Trophoblast cell (in vitro differentiated cells and primary cell): Measurements from ENCODE around the gene BBX.
A peak's percentile ranks its signal among the peaks of the same experiment; 100 is the strongest.

Source experiments
- DNase-seq, 2 donors: peaks; one replicate each; pipeline ENCODE4 v3.0.0-alpha.2; 2016
- H2AFZ ChIP-seq: 2 replicates; pipeline ENCODE4 v1.6.1; 2013; ENCODE audit warnings: low read length, moderate library complexity, mild to moderate bottlenecking; ENCODE audit not compliant: insufficient read depth, poor library complexity
- H2AK5ac ChIP-seq: 2 replicates; pipeline ENCODE4 v1.6.1; 2013; ENCODE audit warnings: mild to moderate bottlenecking, low read length
- H2BK120ac ChIP-seq: 2 replicates; pipeline ENCODE4 v1.6.1; 2013; ENCODE audit warnings: low read length, mild to moderate bottlenecking, moderate library complexity; ENCODE audit not compliant: insufficient read depth, poor library complexity
- H2BK12ac ChIP-seq: 2 replicates; pipeline ENCODE4 v1.6.1; 2013; ENCODE audit warnings: mild to moderate bottlenecking, low read length, moderate library complexity
- H2BK5ac ChIP-seq: 2 replicates; pipeline ENCODE4 v1.6.1; 2013; ENCODE audit warnings: low read length, low read depth, moderate library complexity, mild to moderate bottlenecking; ENCODE audit not compliant: poor library complexity
- H3K14ac ChIP-seq: 2 replicates; pipeline ENCODE4 v1.6.1; 2013; ENCODE audit warnings: mild to moderate bottlenecking, low read length
- H3K18ac ChIP-seq: 2 replicates; pipeline ENCODE4 v1.6.1; 2013; ENCODE audit warnings: mild to moderate bottlenecking, low read length
- H3K23ac ChIP-seq: 2 replicates; pipeline ENCODE4 v1.6.1; 2013; ENCODE audit warnings: low read length
- H3K27ac ChIP-seq: 2 replicates; pipeline ENCODE4 v1.5.1; 2013; ENCODE audit warnings: low read depth, mild to moderate bottlenecking, inconsistent platforms, low read length, moderate library complexity
- H3K27me3 ChIP-seq: 2 replicates; pipeline ENCODE4 v1.6.1; 2013; ENCODE audit warnings: inconsistent platforms, mild to moderate bottlenecking, low read length, moderate library complexity; ENCODE audit not compliant: insufficient read depth
- H3K36me3 ChIP-seq, 2 experiments: 1 replicate in 1 of 2; 2 replicates in 1 of 2; pipeline ENCODE4 v1.6.1; 2013; ENCODE audit warnings: low read length in 2 of 2, mild to moderate bottlenecking in 2 of 2, moderate library complexity in 1 of 2; ENCODE audit not compliant: insufficient read depth in 2 of 2, control insufficient read depth in 1 of 2
- H3K4ac ChIP-seq: 2 replicates; pipeline ENCODE4 v1.6.1; 2013; ENCODE audit warnings: low read depth, mild to moderate bottlenecking, low read length, moderate library complexity
- H3K4me1 ChIP-seq, 2 experiments: 1 replicate in 1 of 2; 2 replicates in 1 of 2; pipeline ENCODE4 v1.6.1; 2013; ENCODE audit warnings: low read length in 2 of 2, mild to moderate bottlenecking in 2 of 2, moderate library complexity in 1 of 2; ENCODE audit not compliant: insufficient read depth in 2 of 2, control insufficient read depth in 1 of 2
- H3K4me2 ChIP-seq: 2 replicates; pipeline ENCODE4 v1.6.1; 2013; ENCODE audit warnings: inconsistent platforms, mild to moderate bottlenecking, low read length, moderate library complexity
- H3K4me3 ChIP-seq: 2 replicates; pipeline ENCODE4 v1.5.1; 2013; ENCODE audit warnings: mild to moderate bottlenecking, low read depth, low read length, inconsistent platforms
- H3K79me1 ChIP-seq: one replicate; pipeline ENCODE4 v1.6.1; 2013; ENCODE audit warnings: low read length
- H3K79me2 ChIP-seq: 2 replicates; pipeline ENCODE4 v1.6.1; 2013; ENCODE audit warnings: low read length, mild to moderate bottlenecking; ENCODE audit not compliant: control insufficient read depth, insufficient read depth, poor library complexity
- H3K9ac ChIP-seq: 2 replicates; pipeline ENCODE4 v1.6.1; 2013; ENCODE audit warnings: mild to moderate bottlenecking, low read length
- H3K9me3 ChIP-seq: 2 replicates; pipeline ENCODE4 v1.6.1; 2013; ENCODE audit warnings: low read depth, mild to moderate bottlenecking, control low read depth, inconsistent platforms, low read length; ENCODE audit not compliant: insufficient read depth
- H4K12ac ChIP-seq: 2 replicates; pipeline ENCODE4 v1.6.1; 2013; ENCODE audit warnings: low read depth, mild to moderate bottlenecking, low read length, moderate library complexity
- H4K8ac ChIP-seq: 2 replicates; pipeline ENCODE4 v1.6.1; 2013; ENCODE audit warnings: low read depth, mild to moderate bottlenecking, low read length, moderate library complexity
- H4K91ac ChIP-seq: one replicate; pipeline ENCODE4 v1.6.1; 2013; ENCODE audit warnings: low read depth, mild to moderate bottlenecking, low read length, moderate library complexity
- WGBS: extraction: QIAGEN DNeasy Blood & Tissue Kit; methylation state at CpG from one replicate; pipeline ENCODE4 v1.1.7; 2013; ENCODE audit warnings: missing lambda C conversion rate; ENCODE audit not compliant: insufficient read length, insufficient coverage; ENCODE audit errors: extremely low coverage; 5-methylcytosine and 5-hydroxymethylcytosine counted together

Gene BBX

DNA sequence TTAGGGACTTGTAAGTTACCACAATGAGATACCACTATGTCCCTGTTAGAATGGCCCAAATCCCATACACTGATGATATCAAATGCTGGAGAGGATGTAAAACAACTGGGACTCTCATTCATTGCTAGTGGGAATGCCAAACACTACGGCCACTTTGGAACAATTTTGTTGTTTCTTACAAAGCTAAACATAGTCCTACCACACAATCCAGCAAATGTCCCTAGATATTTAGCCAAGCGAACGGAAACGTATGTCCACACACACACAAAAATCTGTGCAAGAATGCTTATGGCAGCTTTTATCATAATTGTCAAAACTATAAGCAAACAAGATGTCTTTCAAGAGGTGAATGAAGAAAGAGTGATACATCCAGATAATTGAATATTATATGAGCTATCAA is 296.9 kb downstream of the BBX start:
- Histone ChIP-seq H3K9ac (no peak overlapping the region), H3K36me3 (no peaks in the 10 kb centered on the region), H3K23ac (no peak overlapping the region), H3K9me3 (no peaks in the 10 kb centered on the region), H4K91ac (no peak overlapping the region), H3K79me2 (no peaks in the 10 kb centered on the region), H4K12ac (no peak overlapping the region), H3K4me2 (no peak overlapping the region), H2BK12ac (no peak overlapping the region), H2AK5ac (no peak overlapping the region), H3K79me1 (no peaks in the 10 kb centered on the region), H3K27ac (no peak overlapping the region), H3K4me1 (no peaks in the 10 kb centered on the region), H3K4me3 (no peak overlapping the region), H3K14ac (no peak overlapping the region), H4K8ac (no peak overlapping the region), H2AFZ (no peak overlapping the region), H3K18ac (no peak overlapping the region), H3K4ac (no peak overlapping the region), H3K27me3 (no peaks in the 10 kb centered on the region), H2BK5ac (no peak overlapping the region), H2BK120ac (no peak overlapping the region)
- DNase-seq = no peak
- WGBS = no CpG with 5 or more reads among the region's 4 CpGs

GRCh38 chr3:107822308-107822707 is 299.5 kb downstream of the BBX start:
- no CpG with 5 or more reads among the region's 4 CpGs for WGBS
- peaks cover 3% of the 10 kb centered on the region in 2 experiments for H3K4me1 ChIP-seq
- no peaks in the 10 kb centered on the region for H3K36me3 ChIP-seq
- H3K18ac ChIP-seq = no peak overlapping the region
- no peak overlapping the region for H3K4ac ChIP-seq
- H2BK5ac ChIP-seq = no peak overlapping the region
- no peak overlapping the region for H2BK120ac ChIP-seq
- H4K12ac ChIP-seq = no peak overlapping the region
- H3K79me1 ChIP-seq = no peaks in the 10 kb centered on the region
- H3K14ac ChIP-seq = no peak overlapping the region
- no peak overlapping the region for H4K91ac ChIP-seq
- no peak overlapping the region for H4K8ac ChIP-seq
- no peak overlapping the region for H3K9ac ChIP-seq
- no peaks in the 10 kb centered on the region for H3K9me3 ChIP-seq
- H2AFZ ChIP-seq = no peak overlapping the region
- H3K79me2 ChIP-seq = no peaks in the 10 kb centered on the region
- no peak overlapping the region for H2BK12ac ChIP-seq
- H3K4me2 ChIP-seq = no peak overlapping the region
- no peak overlapping the region for H2AK5ac ChIP-seq
- no peak overlapping the region for H3K23ac ChIP-seq
- no peaks in the 10 kb centered on the region for H3K27me3 ChIP-seq
- DNase-seq = no peak
- no peak overlapping the region for H3K4me3 ChIP-seq
- no peak overlapping the region for H3K27ac ChIP-seq

GRCh38 chr3:107824822-107825371 is 302.1 kb downstream of the BBX start:
- Histone ChIP-seq H3K4me2 (no peak overlapping the region), H4K8ac (no peak overlapping the region), H3K18ac (no peak overlapping the region), H3K79me1 (no peaks in the 10 kb centered on the region), H3K23ac (no peak overlapping the region), H3K27ac (no peak overlapping the region), H3K9ac (no peak overlapping the region), H3K79me2 (no peaks in the 10 kb centered on the region), H2BK120ac (no peak overlapping the region), H3K4me3 (no peak overlapping the region), H3K36me3 (no peaks in the 10 kb centered on the region), H3K4me1 (peaks cover 3% of the 10 kb centered on the region in 2 experiments), H3K14ac (no peak overlapping the region), H3K27me3 (no peaks in the 10 kb centered on the region), H3K9me3 (no peaks in the 10 kb centered on the region), H3K4ac (no peak overlapping the region), H4K91ac (no peak overlapping the region), H2BK12ac (no peak overlapping the region), H4K12ac (no peak overlapping the region), H2AK5ac (no peak overlapping the region), H2AFZ (no peak overlapping the region), H2BK5ac (no peak overlapping the region)
- DNase-seq = no peak
- WGBS = no CpG with 5 or more reads among the region's 4 CpGs

GRCh38 chr3:107825556-107825955 is 302.8 kb downstream of the BBX start:
- Histone ChIP-seq H3K27ac (no peak overlapping the region), H3K9me3 (no peaks in the 10 kb centered on the region), H2BK12ac (no peak overlapping the region), H3K36me3 (no peaks in the 10 kb centered on the region), H3K4me1 (peaks cover 3% of the 10 kb centered on the region in 2 experiments), H2AFZ (no peak overlapping the region), H3K18ac (no peak overlapping the region), H4K12ac (no peak overlapping the region), H4K8ac (no peak overlapping the region), H3K14ac (no peak overlapping the region), H2BK120ac (no peak overlapping the region), H3K4me2 (no peak overlapping the region), H3K4ac (no peak overlapping the region), H3K9ac (no peak overlapping the region), H3K79me2 (no peaks in the 10 kb centered on the region), H3K23ac (no peak overlapping the region), H2BK5ac (no peak overlapping the region), H4K91ac (no peak overlapping the region), H3K4me3 (no peak overlapping the region), H2AK5ac (no peak overlapping the region), H3K27me3 (no peaks in the 10 kb centered on the region), H3K79me1 (no peaks in the 10 kb centered on the region)
- WGBS = no CpG with 5 or more reads among the region's 5 CpGs
- DNase-seq = peak; percentile 50 to 68
